Neural cell (in vitro differentiated cells): ENCODE data around the gene NAV1. TPM values are rescaled to one million over a fixed set of nuclear protein-coding genes. Genes with fewer than 3 reads are reported as not detected.

ENCODE experiments used
- H2AFZ ChIP-seq: fragments of 200-600, 300-800 bp; sonication (generic), shearing (Covaris generic); 2 replicates; pipeline ENCODE4 v1.6.0; 2014; ENCODE audit warnings: low read depth, mild to moderate bottlenecking, antibody characterized with exemption, low read length, moderate library complexity
- H3F3A ChIP-seq: fragments of 200-600 bp; shearing (Covaris generic); 2 replicates; pipeline ENCODE4 v1.6.1; 2016; ENCODE audit warnings: mild to moderate bottlenecking, moderate library complexity, mixed read lengths, antibody characterized with exemption, low read length; ENCODE audit not compliant: insufficient read depth, poor library complexity, severe bottlenecking
- H3K27ac ChIP-seq: fragments of 200-600, 300-800 bp; sonication (generic), shearing (Covaris generic); 2 replicates; pipeline ENCODE4 v1.5.1; 2014; ENCODE audit warnings: mild to moderate bottlenecking, low read length, moderate library complexity
- H3K27me3 ChIP-seq: fragments of 300-800, 200-600 bp; sonication (generic), shearing (Covaris generic); 2 replicates; pipeline ENCODE4 v1.6.0; 2014; ENCODE audit warnings: mild to moderate bottlenecking, low read depth, low read length, moderate library complexity; ENCODE audit not compliant: insufficient read depth
- H3K36me3 ChIP-seq: fragments of 300-800, 200-600 bp; sonication (generic), shearing (Covaris generic); 2 replicates; pipeline ENCODE4 v1.5.1; 2014; ENCODE audit warnings: mild to moderate bottlenecking, antibody characterized with exemption, low read length, moderate library complexity; ENCODE audit not compliant: insufficient read depth
- H3K4me2 ChIP-seq: fragments of 300-800, 200-600 bp; sonication (generic), shearing (Covaris generic); 2 replicates; pipeline ENCODE4 v1.6.0; 2014; ENCODE audit warnings: mild to moderate bottlenecking, low read length
- H3K4me3 ChIP-seq: fragments of 300-800, 200-600 bp; sonication (generic), shearing (Covaris generic); 2 replicates; pipeline ENCODE4 v1.5.1; 2014; ENCODE audit warnings: mild to moderate bottlenecking, low read length, moderate library complexity
- H3K79me2 ChIP-seq: fragments of 200-600 bp; shearing (Covaris generic); replicated peaks from 2 replicates; pipeline ENCODE4 v1.6.0; 2014; ENCODE audit warnings: mild to moderate bottlenecking, low read length, moderate library complexity; ENCODE audit not compliant: insufficient read depth
- H3K9ac ChIP-seq: fragments of 300-800, 200-600 bp; sonication (generic), shearing (Covaris generic); 2 replicates; pipeline ENCODE4 v1.6.1; 2016; ENCODE audit warnings: mild to moderate bottlenecking, low read length, mixed read lengths
- H3K9me2 ChIP-seq: fragments of 200-600 bp; shearing (Covaris generic); 2 replicates; pipeline ENCODE4 v1.6.1; 2016; ENCODE audit warnings: mild to moderate bottlenecking, low read length, mixed read lengths; ENCODE audit not compliant: insufficient read depth
- H3K9me3 ChIP-seq: fragments of 200-600, 300-800 bp; sonication (generic), shearing (Covaris generic); 2 replicates; pipeline ENCODE4 v1.6.1; 2016; ENCODE audit warnings: mild to moderate bottlenecking, mixed run types, low read length, moderate library complexity, mixed read lengths
- H4K20me1 ChIP-seq: fragments of 200-600 bp; shearing (Covaris generic); 2 replicates; pipeline ENCODE4 v1.6.1; 2016; ENCODE audit warnings: mild to moderate bottlenecking, mixed run types; ENCODE audit not compliant: insufficient read depth
- EP300 ChIP-seq: fragments of 450-650 bp; conservative IDR thresholded peaks from 2 replicates; pipeline ENCODE4 v1.6.1; 2014; ENCODE audit warnings: antibody characterized with exemption, mild to moderate bottlenecking, moderate library complexity; ENCODE audit not compliant: poor library complexity, severe bottlenecking
- EZH2 ChIP-seq: fragments of 200-600, 300-800 bp; shearing (Covaris generic), sonication (generic); IDR thresholded peaks from 2 replicates; pipeline ENCODE4 v1.6.1; 2014; ENCODE audit warnings: antibody characterized with exemption, low read length, borderline replicate concordance, mild to moderate bottlenecking; ENCODE audit not compliant: insufficient read depth, poor library complexity, severe bottlenecking
- MXI1 ChIP-seq: fragments of 450-650 bp; conservative IDR thresholded peaks from 2 replicates; pipeline ENCODE4 v1.6.1; 2014; ENCODE audit warnings: antibody characterized with exemption, mild to moderate bottlenecking; ENCODE audit not compliant: poor library complexity, severe bottlenecking
- POLR2AphosphoS5 ChIP-seq: IDR thresholded peaks from 2 replicates; pipeline ENCODE4 v1.6.1; 2012
- RAD21 ChIP-seq: fragments of 450-650 bp; conservative IDR thresholded peaks from 2 replicates; pipeline ENCODE4 v1.6.1; 2014; ENCODE audit warnings: antibody characterized with exemption, mild to moderate bottlenecking, moderate library complexity
- REST ChIP-seq: IDR thresholded peaks from 2 replicates; pipeline ENCODE4 v1.6.1; 2012; ENCODE audit warnings: borderline replicate concordance
- SMC3 ChIP-seq: fragments of 450-650 bp; conservative IDR thresholded peaks from 2 replicates; pipeline ENCODE4 v1.6.1; 2014; ENCODE audit warnings: antibody characterized with exemption, mild to moderate bottlenecking, moderate library complexity; ENCODE audit not compliant: poor library complexity
- TAF1 ChIP-seq: IDR thresholded peaks from 2 replicates; pipeline ENCODE4 v1.6.1; 2012; ENCODE audit warnings: low read depth
- polyA plus RNA-seq: library from polyadenylated mRNA; depleted of rRNA; stranded (reverse); fragments of >200 nt; gene quantifications from 2 replicates; pipeline ENCODE4 v1.2.3, GENCODE V29; 2014
- TF ChIP-seq, protein P1 (sequence below): fragments of 450-650 bp; IDR thresholded peaks from 2 replicates; pipeline ENCODE4 v1.5.1; 2014; ENCODE audit warnings: antibody characterized with exemption, mild to moderate bottlenecking, moderate library complexity; ENCODE audit not compliant: poor library complexity, severe bottlenecking

The NAV1 gene
- polyA plus RNA-seq, 1 donor from 2014 or later, result 33.2 TPM

- H3K27ac ChIP-seq, result no peak overlapping the region
Observed at GRCh38 chr1:201514466-201514865, 24.5 kb upstream of the NAV1 start.

GRCh38 chr1:201515062-201515750 is 23.7 kb upstream of the NAV1 start:
- no peaks in the 10 kb centered on the region for H3K9me3 ChIP-seq
- H2AFZ ChIP-seq, result no peak overlapping the region
- no peak overlapping the region for H3K4me2 ChIP-seq
- H4K20me1 ChIP-seq, result no peaks in the 10 kb centered on the region
- H3F3A ChIP-seq, result no peaks in the 10 kb centered on the region
- H3K27ac ChIP-seq, result no peak overlapping the region
- H3K36me3 ChIP-seq, result no peaks in the 10 kb centered on the region
- no peaks in the 10 kb centered on the region for H3K9me2 ChIP-seq
- H3K4me3 ChIP-seq, result no peak overlapping the region
- no peak for TF ChIP-seq SMC3
- no peaks in the 10 kb centered on the region for H3K79me2 ChIP-seq
- H3K9ac ChIP-seq, result no peak overlapping the region
- no peaks in the 10 kb centered on the region for H3K27me3 ChIP-seq

More at GRCh38 chr1:201514466-201514865, 24.5 kb upstream of the NAV1 start:
- Histone ChIP-seq H3K4me3 (no peak overlapping the region), H3K27me3 (no peaks in the 10 kb centered on the region), H4K20me1 (no peaks in the 10 kb centered on the region), H3K36me3 (no peaks in the 10 kb centered on the region), H3F3A (no peaks in the 10 kb centered on the region), H3K9ac (no peak overlapping the region), H3K4me2 (no peak overlapping the region), H3K9me3 (no peaks in the 10 kb centered on the region), H3K9me2 (no peaks in the 10 kb centered on the region), H3K79me2 (no peaks in the 10 kb centered on the region), H2AFZ (no peak overlapping the region)
- TF ChIP-seq REST (no peak), RAD21 (no peak), EP300 (no peak), MXI1 (no peak), TAF1 (no peak), EZH2 (no peak), SMC3 (no peak)
- TF ChIP-seq, protein P1, sequence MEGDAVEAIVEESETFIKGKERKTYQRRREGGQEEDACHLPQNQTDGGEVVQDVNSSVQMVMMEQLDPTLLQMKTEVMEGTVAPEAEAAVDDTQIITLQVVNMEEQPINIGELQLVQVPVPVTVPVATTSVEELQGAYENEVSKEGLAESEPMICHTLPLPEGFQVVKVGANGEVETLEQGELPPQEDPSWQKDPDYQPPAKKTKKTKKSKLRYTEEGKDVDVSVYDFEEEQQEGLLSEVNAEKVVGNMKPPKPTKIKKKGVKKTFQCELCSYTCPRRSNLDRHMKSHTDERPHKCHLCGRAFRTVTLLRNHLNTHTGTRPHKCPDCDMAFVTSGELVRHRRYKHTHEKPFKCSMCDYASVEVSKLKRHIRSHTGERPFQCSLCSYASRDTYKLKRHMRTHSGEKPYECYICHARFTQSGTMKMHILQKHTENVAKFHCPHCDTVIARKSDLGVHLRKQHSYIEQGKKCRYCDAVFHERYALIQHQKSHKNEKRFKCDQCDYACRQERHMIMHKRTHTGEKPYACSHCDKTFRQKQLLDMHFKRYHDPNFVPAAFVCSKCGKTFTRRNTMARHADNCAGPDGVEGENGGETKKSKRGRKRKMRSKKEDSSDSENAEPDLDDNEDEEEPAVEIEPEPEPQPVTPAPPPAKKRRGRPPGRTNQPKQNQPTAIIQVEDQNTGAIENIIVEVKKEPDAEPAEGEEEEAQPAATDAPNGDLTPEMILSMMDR, result no peak

GRCh38 chr1:201515895-201516294 is 23.0 kb upstream of the NAV1 start:
- H4K20me1 ChIP-seq, result no peaks in the 10 kb centered on the region
- H3K9me2 ChIP-seq, result no peaks in the 10 kb centered on the region
- no peak overlapping the region for H3K27ac ChIP-seq
- H3K27me3 ChIP-seq, result no peaks in the 10 kb centered on the region
- no peak overlapping the region for H3K4me2 ChIP-seq
- no peaks in the 10 kb centered on the region for H3K9me3 ChIP-seq
- no peaks in the 10 kb centered on the region for H3F3A ChIP-seq
- H3K79me2 ChIP-seq, result no peaks in the 10 kb centered on the region
- H3K36me3 ChIP-seq, result no peaks in the 10 kb centered on the region
- no peak overlapping the region for H3K4me3 ChIP-seq
- TF ChIP-seq, protein P1, result no peak
- TF ChIP-seq RAD21 (no peak), POLR2AphosphoS5 (no peak), TAF1 (no peak), EP300 (no peak), REST (no peak), MXI1 (no peak), SMC3 (no peak), EZH2 (no peak)
- H2AFZ ChIP-seq, result no peak overlapping the region
- no peak overlapping the region for H3K9ac ChIP-seq
